Calu3 (cell line): ENCODE results near the gene POLD2. TPM values are rescaled to one million over a fixed set of nuclear protein-coding genes. Genes with fewer than 3 reads are reported as not detected.
"Not testable (repeated sequence)": the region's sequence is repeated elsewhere in the genome, so short reads cannot be mapped to it uniquely, and the experiment has no call there.

ENCODE experiments used
- Bru-seq: library from RNA; stranded (reverse); fragments of 400-500 nt; gene quantifications from one replicate; lab custom pipeline; 2021; lab: Mats Ljungman, UMichigan
- BruChase-seq, 2 experiments: library from RNA; stranded (reverse); fragments of 400-500 nt; gene quantifications; one replicate each; lab custom pipeline; 2021; lab: Mats Ljungman, UMichigan
- BruUV-seq: library from RNA; stranded (reverse); fragments of 400-500 nt; replicated peaks from 2 replicates; lab custom pipeline; 2021; lab: Mats Ljungman, UMichigan
- CTCF ChIA-PET: fragments of 300-600 bp; sonication (Branson Sonifier 250); formaldehyde crosslinking; loops from one replicate; lab custom pipeline; 2022; ENCODE audit warnings: antibody characterized with exemption; lab: Charles Lee
- DNase-seq: peaks from one replicate; pipeline ENCODE4 v3.0.0; 2022
- H3K27ac Mint-ChIP-seq: one replicate; pipeline ENCODE4 v1.8.0; 2022; ENCODE audit warnings: mixed read lengths; ENCODE audit not compliant: unreplicated experiment
- H3K27me3 Mint-ChIP-seq: one replicate; pipeline ENCODE4 v1.8.0; 2022; ENCODE audit warnings: mixed read lengths; ENCODE audit not compliant: unreplicated experiment
- H3K36me3 Mint-ChIP-seq: one replicate; pipeline ENCODE4 v1.8.0; 2022; ENCODE audit warnings: mild to moderate bottlenecking, moderate library complexity, mixed read lengths; ENCODE audit not compliant: insufficient read depth, unreplicated experiment
- H3K4me1 Mint-ChIP-seq: one replicate; pipeline ENCODE4 v1.8.0; 2022; ENCODE audit warnings: mild to moderate bottlenecking, low read depth, mixed read lengths; ENCODE audit not compliant: unreplicated experiment
- H3K4me3 Mint-ChIP-seq: one replicate; pipeline ENCODE4 v1.8.0; 2022; ENCODE audit warnings: mild to moderate bottlenecking, low read depth, moderate library complexity, mixed read lengths; ENCODE audit not compliant: unreplicated experiment
- H3K9me3 Mint-ChIP-seq: one replicate; pipeline ENCODE4 v1.8.0; 2022; ENCODE audit warnings: low read depth, mixed read lengths; ENCODE audit not compliant: unreplicated experiment
- intact Hi-C: fragments of 100-400 bp; cut with micrococcal nuclease; formaldehyde crosslinking; loops from one replicate; pipeline ENCODE4 v1.10.0; 2022; ENCODE audit not compliant: unreplicated experiment
- long read RNA-seq: library from polyadenylated mRNA; stranded (forward); transcript quantifications from one replicate; pipeline ENCODE4 v2.0.0, GENCODE V29; 2022
- total RNA-seq: library from RNA; stranded (reverse); gene quantifications from 2 replicates; pipeline ENCODE4 v1.2.3, GENCODE V29; 2022
- TF ChIP-seq, protein P1 (sequence below): fragments of 200-600 bp; IDR thresholded peaks from one replicate; pipeline ENCODE4 v1.8.0; 2022; ENCODE audit warnings: antibody characterized with exemption; ENCODE audit not compliant: unreplicated experiment

The POLD2 gene
- total RNA-seq = 237 and 246 TPM in 2 replicates
- percentile 86 among the genes with signal in this experiment for Bru-seq, nascent RNA
- BruChase-seq, experiment 1, labeled RNA remaining after a 6-hour chase = percentile 89 among the genes with signal in this experiment
- BruChase-seq, experiment 2, labeled RNA remaining after a 2-hour chase = percentile 85 among the genes with signal in this experiment
- long read RNA-seq, transcript POLD2-207 (11 exons, 1,659 nt) = minor isoform, 54 of 671 reads
- long read RNA-seq, transcript POLD2-218 (11 exons, 1,619 nt) = major isoform, 457 of 671 reads
- long read RNA-seq, partial matches to known transcripts = 91 of 671 reads
- long read RNA-seq, other reads (novel, unspliced or antisense) = 67 of 671 reads

GRCh38 chr7:44123190-44124003 is at the start of gene POLD2:
Gene POLD2, minus strand, starts transcription at chr7:44123548. Its CDS starts 1,495 bp downstream, at chr7:44122053.
- CTCF ChIA-PET = interaction anchor here (0.6 to 1.8 kb wide), 4 partner anchors 8 to 117 kb away, joined by 3 to 5 read pairs (median 4); no protein-coding TSS in a partner anchor
- Mint-ChIP-seq H3K27me3 (peaks cover 22% of the 10 kb centered on the region), H3K36me3 (peaks cover 24% of the 10 kb centered on the region), H3K9me3 (no peaks in the 10 kb centered on the region), H3K4me3 (peak within 1 kb of the TSS; percentile 75), H3K4me1 (peaks cover 19% of the 10 kb centered on the region), H3K27ac (peak within 1 kb of the TSS; percentile 84)
- DNase-seq = peak; percentile 100
- intact Hi-C loops = loop anchor here (5.0 kb wide), 1 partner anchor 76 kb away; no protein-coding TSS in a partner anchor
- no TSS peak for BruUV-seq
- TF ChIP-seq, protein P1, sequence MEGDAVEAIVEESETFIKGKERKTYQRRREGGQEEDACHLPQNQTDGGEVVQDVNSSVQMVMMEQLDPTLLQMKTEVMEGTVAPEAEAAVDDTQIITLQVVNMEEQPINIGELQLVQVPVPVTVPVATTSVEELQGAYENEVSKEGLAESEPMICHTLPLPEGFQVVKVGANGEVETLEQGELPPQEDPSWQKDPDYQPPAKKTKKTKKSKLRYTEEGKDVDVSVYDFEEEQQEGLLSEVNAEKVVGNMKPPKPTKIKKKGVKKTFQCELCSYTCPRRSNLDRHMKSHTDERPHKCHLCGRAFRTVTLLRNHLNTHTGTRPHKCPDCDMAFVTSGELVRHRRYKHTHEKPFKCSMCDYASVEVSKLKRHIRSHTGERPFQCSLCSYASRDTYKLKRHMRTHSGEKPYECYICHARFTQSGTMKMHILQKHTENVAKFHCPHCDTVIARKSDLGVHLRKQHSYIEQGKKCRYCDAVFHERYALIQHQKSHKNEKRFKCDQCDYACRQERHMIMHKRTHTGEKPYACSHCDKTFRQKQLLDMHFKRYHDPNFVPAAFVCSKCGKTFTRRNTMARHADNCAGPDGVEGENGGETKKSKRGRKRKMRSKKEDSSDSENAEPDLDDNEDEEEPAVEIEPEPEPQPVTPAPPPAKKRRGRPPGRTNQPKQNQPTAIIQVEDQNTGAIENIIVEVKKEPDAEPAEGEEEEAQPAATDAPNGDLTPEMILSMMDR = no peak

GRCh38 chr7:44172803-44173424 is 49.6 kb upstream of the POLD2 start:
- no TSS peak for BruUV-seq
- TF ChIP-seq, protein P1 = no peak
- DNase-seq = no peak

GRCh38 chr7:44172352-44172751 is 49.0 kb upstream of the POLD2 start:
- Mint-ChIP-seq H3K9me3 (no peaks in the 10 kb centered on the region), H3K27ac (no peak overlapping the region), H3K4me1 (no peaks in the 10 kb centered on the region), H3K27me3 (peaks cover 83% of the 10 kb centered on the region), H3K36me3 (no peaks in the 10 kb centered on the region), H3K4me3 (no peak overlapping the region)
- intact Hi-C loops = no loop called here
- BruUV-seq = no TSS peak
- no peak for DNase-seq
- TF ChIP-seq, protein P1 = no peak
- CTCF ChIA-PET = no interaction called here

More at GRCh38 chr7:44172803-44173424, 49.6 kb upstream of the POLD2 start:
- peaks cover 86% of the 10 kb centered on the region for H3K27me3 Mint-ChIP-seq
- H3K4me1 Mint-ChIP-seq = no peaks in the 10 kb centered on the region
- intact Hi-C loops = no loop called here
- H3K36me3 Mint-ChIP-seq = no peaks in the 10 kb centered on the region
- H3K9me3 Mint-ChIP-seq = no peaks in the 10 kb centered on the region
- H3K27ac Mint-ChIP-seq = no peak overlapping the region
- CTCF ChIA-PET = interaction anchor here (0.7 kb wide), 1 partner anchor 66 kb away, joined by 3 read pairs; no protein-coding TSS in a partner anchor
- H3K4me3 Mint-ChIP-seq = no peak overlapping the region

DNA sequence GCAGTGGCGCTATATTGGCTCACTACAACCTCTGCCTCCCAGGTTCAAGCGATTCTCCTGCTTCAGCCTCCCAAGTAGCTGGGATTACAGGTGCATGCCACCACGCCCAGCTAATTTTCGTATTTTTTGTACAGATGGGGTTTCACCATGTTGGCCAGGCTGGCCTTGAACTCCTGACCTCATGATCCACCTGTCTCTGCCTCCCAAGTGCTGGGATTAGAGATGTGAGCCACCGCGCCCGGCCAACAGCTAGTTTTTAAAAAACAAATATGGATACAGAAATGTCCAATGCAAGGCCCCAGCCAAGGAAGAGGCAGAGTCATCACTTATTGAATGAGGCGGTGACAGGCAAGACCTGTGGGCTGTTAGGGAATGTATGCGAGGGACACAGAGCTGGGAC is 48.6 kb upstream of the POLD2 start:
- DNase-seq, H3K36me3 Mint-ChIP-seq, BruUV-seq, intact Hi-C loops, H3K4me1 Mint-ChIP-seq, H3K4me3 Mint-ChIP-seq, H3K9me3 Mint-ChIP-seq, H3K27ac Mint-ChIP-seq: not testable (repeated sequence)
- CTCF ChIA-PET = interaction anchor here (0.8 kb wide), 1 partner anchor 45 kb away, joined by 4 read pairs; no protein-coding TSS in a partner anchor
- peaks cover 83% of the 10 kb centered on the region for H3K27me3 Mint-ChIP-seq
